ENCODE results near the gene MRRF.

MRRF gene

DNA sequence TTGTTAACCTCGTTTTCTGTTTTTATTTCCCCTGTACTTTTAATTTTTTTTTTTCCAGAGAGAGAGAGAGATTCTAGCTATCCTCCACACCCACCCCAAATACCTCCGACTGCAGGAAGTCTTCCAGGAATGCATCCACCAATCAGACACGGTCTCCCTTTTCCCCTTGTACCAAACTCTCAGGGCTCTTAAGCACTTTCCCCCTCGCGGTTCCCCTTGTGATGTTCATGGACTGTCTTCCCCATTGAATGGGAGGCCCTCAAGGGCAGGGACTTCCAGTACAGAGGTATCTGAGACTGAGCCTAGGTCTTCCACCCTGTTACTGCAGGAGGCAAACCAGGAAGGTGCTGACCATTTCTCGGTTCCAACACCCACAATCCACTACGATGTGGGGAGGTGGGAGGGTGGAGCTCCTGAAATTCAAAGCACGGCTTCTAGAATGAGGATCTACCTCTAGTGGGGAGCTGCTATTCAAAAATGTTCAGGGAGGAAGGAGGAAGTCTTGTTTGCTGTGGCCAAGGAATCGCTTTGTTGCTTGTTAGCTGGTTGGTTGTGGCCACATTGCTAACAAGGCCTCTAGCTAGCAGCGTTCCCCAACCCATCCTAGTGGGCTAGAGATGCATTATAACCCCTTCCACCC, 68.6 kb downstream of the MRRF start:
- DNase-seq = no peak

GRCh38 chr9:122334916-122335315, 70.2 kb downstream of the MRRF start:
- no peak for DNase-seq

- DNase-seq = no peak
Measured at GRCh38 chr9:122336189-122336588, 71.5 kb downstream of the MRRF start.

DNA sequence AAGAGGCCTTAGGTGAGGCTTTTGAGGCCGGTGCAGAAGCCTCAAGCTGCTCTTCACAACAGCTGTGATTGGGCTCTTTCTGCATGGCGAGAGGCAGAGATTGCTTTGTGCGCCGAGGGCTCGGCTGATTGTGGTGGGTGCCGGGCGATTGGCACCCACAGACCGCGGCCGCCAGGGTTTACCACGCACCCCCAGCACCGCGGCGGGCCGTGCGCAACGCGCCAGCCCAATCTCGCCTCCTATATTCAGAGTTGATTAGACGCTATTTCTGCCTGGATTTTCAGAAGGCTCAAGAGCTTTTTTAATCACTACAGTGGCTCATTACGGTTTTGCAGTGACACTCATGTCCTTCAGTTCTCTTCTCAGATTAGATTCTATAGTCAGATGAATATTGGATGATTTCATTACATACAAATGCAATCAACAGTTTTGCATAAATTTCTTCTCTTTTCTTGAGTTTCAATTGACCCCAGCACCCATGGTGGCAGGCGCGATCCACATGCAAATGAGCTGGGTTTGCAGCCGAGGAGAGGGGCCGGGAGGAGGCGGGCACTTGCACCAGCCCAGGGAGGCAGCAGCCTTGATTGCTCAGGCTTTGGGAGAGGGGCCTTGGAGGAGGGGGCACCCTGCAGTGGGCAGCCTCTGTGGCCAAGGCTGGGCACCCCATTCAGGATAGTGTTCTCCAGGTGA, 72.3 kb downstream of the MRRF start:
- DNase-seq = no peak

- DNase-seq = no peak
Measured at GRCh38 chr9:122337556-122337929, 72.9 kb downstream of the MRRF start.

DNA sequence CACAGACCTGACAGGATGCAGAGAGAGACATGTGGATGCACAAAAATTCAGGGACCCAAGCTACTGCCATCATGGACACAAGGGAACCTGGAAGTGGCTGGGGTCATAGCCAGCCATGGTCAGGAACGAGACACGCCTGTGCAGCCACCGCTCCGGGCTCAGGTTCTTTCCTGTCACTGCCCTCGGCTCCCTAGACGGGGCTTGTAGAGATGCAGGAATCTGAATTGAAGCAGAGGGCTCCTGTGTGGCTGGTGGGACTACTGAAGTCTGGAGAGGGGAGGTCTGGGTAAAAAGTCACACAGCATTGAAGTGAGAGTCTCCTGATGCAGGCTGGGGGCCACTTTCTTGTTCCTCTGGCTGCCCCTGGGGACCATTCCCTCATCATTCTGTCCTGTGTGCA, 73.9 kb downstream of the MRRF start:
- no peak for DNase-seq

DNA sequence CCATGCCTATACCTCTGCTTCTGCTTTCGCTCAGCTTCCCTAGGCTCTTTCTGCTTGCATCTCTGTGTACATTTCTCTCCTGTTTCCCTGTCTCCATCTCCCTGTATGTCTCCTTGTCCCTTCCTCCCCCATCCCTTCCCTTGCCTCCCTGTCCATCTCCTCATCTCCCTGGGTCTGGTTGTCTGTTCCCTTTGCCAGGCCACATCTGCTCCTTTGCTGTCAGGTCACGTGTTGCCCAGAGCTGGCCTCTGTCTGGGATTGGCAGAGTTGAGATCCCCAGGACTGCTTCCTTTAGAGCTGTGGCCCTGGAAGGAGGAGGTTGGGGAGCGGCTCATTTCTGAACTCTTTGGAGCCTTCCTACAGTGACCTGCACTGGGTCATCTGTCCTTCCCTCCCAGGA, 74.3 kb downstream of the MRRF start:
- no peak for DNase-seq

GRCh38 chr9:122339579-122339978, 74.9 kb downstream of the MRRF start:
- no peak for DNase-seq

- no peak for DNase-seq
Measured at GRCh38 chr9:122340161-122340560, 75.5 kb downstream of the MRRF start.

- DNase-seq = no peak
Measured at GRCh38 chr9:122342323-122343050, 77.8 kb downstream of the MRRF start.

- no peak for DNase-seq
Measured at GRCh38 chr9:122346478-122347347, 82.0 kb downstream of the MRRF start.

DNA sequence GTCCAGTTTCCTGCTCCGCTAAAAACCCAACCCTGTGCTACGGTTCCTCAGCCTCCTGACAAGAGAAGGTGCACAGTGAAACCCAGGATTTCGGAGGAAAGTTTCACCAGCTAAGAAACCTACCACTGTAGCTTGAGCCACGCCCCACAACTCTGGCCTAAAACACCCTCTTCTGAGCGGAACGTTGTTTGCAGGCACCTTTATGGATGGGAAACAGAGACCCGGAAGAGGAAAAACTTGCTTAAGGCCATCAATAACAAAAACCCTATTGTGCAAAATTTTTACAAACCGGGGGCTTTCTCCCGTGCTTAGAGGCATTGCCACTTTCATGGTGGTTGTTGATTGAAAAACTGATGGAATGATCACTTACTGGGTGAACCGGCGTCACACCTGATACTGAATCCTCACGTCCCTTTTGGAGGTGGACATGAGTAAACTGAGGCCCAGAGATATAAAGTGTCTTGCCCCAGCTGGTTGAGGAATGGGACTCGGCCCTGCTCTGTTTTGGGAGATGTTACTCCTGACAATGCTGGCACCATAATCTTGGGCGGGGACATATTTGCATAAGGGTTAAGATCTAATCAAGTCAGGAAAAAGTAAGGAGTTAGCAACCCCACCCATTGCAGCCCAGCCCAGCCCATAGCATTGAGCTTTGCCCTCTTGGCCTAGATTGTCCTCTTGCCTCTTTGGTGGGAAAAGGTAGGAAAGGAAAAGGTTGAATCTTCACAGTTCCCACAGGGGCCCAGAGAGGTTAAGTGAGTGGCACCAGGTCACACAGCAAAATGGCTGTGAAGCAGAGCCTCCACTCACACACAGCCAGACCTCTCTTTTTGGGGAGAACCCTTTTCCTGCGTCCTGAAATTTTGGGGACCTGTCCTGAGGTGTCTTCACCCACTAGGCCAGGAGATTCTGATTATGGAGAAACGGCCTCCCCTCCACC, 82.9 kb downstream of the MRRF start:
- DNase-seq = no peak

DNA sequence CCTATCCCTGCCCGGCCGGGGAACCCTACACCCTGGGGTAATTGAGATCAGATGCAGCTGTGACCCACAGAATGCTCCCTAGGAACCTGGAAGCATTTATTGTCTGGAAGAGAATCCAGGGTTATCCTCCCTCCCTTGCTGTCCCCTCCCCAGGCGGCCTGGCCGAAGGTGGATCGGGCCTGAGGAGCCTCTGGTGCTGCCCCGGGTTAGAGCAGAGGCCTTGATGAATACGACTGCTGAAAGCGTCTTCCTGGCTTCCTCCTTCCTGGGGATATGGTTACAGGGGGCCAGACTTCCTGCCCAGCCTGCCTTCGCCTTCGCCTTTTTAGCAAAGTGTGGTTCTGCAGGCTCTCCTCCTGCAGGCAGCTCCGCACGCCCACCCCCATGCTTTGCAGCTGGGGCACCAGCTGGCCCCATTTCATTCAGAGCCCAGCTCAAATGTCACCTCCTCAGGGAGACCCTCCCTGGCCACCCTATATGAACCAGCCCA, 83.7 kb downstream of the MRRF start:
- DNase-seq = no peak

GRCh38 chr9:122348791-122349190, 84.1 kb downstream of the MRRF start:
- DNase-seq = no peak

GRCh38 chr9:122349201-122349600, 84.5 kb downstream of the MRRF start:
- no peak for DNase-seq

DNA sequence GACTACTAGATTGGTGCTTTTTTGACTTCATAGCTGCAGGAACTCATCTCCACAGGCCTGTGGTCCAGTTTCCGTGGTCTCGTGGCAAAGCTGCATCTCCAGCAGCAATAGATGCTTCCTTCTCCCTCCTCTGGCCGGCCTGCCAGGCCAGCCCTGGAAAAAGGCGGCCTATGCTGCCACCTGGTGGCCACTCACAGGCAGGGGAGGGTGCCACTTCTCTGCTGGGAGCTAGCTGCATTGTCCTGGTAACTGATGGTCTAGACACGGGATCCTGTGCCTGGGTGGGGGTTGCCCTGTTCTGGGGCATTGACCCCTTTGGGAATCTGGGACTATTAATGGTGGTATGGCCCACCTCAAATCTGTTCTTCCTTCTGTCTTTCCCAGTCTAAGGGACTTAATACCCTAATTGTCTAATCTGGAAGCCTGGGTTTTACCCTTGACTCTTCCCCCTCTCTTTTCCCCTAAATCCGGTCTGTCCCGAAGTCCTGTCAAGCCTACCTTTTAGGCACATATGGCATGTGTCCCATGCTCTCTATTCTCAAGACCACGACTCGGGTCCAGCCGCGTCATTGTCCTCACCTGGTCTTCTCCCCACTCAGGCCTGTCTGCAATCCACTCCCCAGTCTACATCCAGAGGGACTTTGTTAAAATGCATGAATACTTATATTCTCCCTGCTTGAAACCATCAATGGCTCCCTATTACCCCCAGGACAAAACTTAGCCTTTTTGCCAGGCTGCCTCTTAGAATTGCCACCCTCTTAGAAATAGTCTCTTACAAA, 86.1 kb downstream of the MRRF start:
- DNase-seq = peak; percentile 62

- no peak for DNase-seq
Measured at GRCh38 chr9:122354536-122355199, 90.0 kb downstream of the MRRF start.

- no peak for DNase-seq
Measured at GRCh38 chr9:122355336-122355875, 90.7 kb downstream of the MRRF start.

- no peak for DNase-seq
Measured at GRCh38 chr9:122356627-122357026, 91.9 kb downstream of the MRRF start.

- DNase-seq = no peak
Measured at GRCh38 chr9:122360891-122361290, 96.2 kb downstream of the MRRF start.
